HG03432 (cell line): ENCODE data around the gene PVR.
A peak's percentile ranks its signal among the peaks of the same experiment; 100 is the strongest.
"Not testable (repeated sequence)": the region's sequence is repeated elsewhere in the genome, so short reads cannot be mapped to it uniquely, and the experiment has no call there.

ENCODE experiments used
- ATAC-seq: cut with Tn5 transposase; IDR thresholded peaks from one replicate; pipeline ENCODE4 v1.9.1; 2021; ENCODE audit warnings: mild to moderate bottlenecking, moderate library complexity; ENCODE audit not compliant: unreplicated experiment

Gene PVR

DNA sequence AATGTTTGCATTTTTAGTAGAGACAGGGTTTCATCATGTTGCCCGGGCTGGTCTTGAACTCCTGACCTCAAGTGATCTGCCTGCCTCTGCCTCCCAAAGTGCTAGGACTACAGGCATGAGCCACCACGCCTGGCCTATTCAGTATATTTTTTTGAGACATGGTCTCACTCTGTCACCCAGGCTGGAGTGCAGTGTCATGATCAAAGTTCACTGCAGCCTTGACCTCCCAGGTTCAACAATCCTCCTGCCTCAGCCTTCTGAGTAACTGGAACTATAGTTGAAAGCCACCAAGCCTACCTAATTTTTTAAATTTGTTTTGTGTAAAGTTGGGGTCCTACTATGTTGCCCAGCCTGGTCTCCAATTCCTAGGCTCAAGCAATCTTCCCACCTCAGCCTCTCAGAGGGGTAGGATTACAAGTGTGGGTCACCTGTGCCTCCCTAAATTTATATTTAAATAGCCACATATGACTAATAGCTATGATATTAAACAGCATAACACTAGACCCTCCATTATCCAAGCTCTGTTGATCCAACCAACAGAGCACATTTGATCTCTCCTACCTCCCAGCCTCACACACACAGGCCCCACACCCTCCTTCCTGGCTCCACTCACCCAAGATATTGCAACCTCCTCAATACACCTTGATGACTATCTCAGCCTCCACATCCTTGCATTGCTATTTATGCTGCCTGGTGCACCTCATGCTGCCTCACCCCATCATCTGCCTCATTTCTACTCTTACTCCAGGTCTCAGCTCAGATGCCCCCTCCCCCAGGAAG lies 25.5 kb downstream of the PVR start:
- no peak for ATAC-seq

GRCh38 chr19:44670027-44670426 lies 26.3 kb downstream of the PVR start:
- not testable (repeated sequence) for ATAC-seq

DNA sequence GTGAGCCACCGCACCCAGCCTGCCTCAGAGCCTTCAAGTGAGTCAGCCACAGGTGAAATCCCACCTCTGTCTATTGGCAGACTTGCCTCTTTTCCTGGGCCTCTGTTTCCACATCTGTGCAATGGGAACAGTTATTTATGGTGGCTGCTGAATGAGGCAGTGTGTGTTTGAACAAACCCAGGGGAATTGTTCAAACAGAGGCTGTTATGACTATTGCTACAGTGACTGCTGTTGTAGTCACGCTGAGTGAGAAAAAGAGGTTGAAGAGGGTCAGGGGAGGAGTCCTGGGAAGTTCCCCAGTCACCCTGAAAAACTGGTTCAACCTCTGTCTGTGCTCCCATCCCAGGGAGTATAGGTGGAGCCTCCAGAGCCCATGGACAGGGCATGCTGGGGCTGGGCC lies 27.7 kb downstream of the PVR start, which contains the start of gene CEACAM19:
TSS of gene CEACAM19 (plus strand) at position 83 of the 400 bp plus-strand sequence. CDS start 450 bp downstream, outside the sequence.
- no peak for ATAC-seq

DNA sequence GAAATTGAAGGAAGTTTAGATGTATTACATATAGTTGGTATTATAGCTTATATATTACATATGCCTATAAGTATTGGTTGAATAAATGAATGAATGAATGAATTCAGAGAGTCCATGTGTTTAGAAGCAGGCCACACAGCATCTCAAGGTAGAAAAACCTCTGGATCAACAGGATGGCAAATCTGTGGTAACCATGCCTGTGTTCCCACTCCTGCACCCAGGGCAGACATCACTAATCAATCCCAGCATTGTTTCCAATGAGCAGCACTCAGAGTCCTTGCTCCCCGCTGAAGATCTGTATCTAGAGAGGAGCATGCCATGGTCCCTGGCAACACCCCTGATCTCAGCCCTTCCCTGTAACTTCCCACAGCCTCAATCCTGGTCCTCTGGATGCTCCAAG lies 28.5 kb downstream of the PVR start:
- ATAC-seq, result no peak

- ATAC-seq, result no peak
Measured at GRCh38 chr19:44673510-44673909, 29.8 kb downstream of the PVR start.

DNA sequence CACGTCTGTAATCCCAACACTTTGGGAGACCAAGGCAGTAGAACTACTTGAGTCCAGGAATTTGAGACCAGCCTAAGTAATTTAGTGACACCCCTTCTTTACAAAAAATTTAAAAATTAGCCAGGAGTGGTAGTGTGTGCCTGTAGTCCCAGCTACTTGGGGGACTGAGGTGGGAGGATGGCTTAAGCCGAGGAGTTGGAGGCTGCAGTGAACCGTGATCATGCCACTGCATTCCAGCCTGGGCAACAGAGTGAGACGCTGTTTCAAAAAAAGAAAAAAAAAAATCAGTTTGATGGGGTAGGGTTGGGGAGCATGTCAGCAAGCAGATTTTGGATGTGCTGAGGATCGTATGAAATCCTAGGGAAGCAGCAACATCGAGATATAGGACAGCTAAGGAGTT lies 31.8 kb downstream of the PVR start:
- ATAC-seq, result no peak

DNA sequence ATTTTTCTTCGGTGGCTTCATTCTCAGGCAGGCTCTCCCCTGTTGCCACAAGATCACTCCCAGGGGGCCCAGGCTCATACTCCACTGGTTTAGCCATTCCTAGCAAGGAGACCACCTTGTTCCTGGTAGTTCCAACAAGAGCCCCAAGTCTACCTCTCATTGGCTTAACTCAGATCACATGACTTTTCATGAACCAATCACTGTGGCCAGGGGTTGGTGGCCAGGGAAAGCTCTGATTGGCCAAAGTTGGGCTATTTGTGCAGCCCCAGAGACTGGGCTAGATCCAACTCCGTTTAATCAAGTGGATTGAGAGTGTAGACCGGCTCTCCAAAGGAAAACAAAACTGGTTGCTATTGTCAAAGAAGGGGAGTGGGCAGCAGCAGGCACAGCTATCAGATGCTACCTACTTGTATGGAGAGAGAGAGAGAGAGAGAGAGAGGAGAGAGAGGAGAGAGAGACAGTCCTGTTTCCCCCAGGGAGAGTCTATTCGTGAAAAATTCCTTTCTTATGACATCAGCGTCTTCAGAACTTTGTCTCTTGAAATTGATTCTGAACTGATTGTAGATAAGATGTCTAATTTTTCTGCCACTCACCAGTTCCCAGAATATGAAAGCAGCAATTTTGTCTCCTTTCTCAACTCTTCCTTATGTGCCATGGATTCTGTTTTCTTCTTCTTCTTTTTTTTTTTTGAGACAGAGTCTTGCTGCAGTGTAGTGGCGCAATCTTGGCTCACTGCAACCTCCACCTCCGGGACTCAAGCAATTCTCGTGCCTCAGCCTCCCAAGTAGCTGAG lies 33.5 kb downstream of the PVR start:
- ATAC-seq, result no peak

- ATAC-seq, result no peak
Measured at GRCh38 chr19:44680536-44680935, 36.8 kb downstream of the PVR start.

- ATAC-seq, result no peak
Measured at GRCh38 chr19:44681992-44682790, 38.5 kb downstream of the PVR start.

DNA sequence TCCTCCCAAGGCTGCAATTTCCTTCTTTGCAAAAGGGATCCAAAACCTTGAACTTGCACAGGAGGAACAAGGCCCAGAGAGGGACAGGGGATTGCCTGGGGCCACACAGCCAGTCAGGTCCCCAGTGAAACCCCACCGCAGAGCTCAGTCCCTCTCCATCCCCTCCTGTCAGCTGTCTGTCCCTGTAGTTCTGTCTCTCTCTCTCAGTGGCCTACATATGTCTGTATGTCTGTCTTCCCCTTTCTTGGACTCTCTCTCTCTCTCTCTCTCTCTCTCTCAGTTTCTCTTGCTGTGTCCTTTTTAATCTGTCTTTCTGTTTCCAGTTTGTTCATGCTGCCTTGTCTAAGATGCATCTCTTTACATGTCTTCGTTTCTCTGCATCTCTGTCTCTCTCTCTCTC lies 39.1 kb downstream of the PVR start:
- ATAC-seq, result no peak

DNA sequence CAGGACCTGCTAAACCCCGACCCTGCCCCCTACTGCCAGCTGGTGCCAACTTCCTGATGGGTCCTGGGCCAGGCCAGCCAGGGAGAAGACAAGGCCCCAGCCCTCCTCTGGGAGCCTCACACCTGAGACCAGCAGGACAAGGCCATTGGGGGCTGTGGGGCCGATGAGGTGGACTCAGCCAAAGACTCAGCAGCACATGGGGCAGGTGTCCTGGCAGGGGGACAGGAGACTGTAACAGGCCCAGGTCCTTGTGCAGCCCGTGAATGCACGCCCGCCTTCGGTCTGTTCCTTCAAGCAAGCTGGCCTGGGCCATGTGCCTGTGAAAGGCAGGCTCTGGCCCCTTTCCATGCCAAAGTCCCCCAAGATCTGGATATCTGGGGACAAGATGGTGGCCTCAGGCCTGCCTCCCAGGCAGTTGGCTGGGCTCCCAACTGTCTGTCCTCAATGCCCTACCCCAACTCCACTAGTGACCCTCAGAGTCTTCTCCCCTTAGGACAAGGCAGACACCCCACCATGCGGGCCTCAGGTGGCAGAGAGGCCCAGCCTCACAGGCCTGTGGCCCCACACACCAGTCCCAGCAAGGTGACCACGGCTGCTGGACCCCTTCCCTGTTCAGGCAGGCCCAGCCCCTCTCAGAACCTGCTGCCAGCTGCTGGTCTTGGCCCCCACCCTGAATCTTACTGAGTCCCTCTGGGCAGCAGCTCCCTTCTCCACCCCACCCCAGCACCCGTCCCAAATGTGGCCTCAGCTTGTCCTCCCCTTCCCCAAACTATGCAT lies 39.9 kb downstream of the PVR start:
- ATAC-seq, result no peak

DNA sequence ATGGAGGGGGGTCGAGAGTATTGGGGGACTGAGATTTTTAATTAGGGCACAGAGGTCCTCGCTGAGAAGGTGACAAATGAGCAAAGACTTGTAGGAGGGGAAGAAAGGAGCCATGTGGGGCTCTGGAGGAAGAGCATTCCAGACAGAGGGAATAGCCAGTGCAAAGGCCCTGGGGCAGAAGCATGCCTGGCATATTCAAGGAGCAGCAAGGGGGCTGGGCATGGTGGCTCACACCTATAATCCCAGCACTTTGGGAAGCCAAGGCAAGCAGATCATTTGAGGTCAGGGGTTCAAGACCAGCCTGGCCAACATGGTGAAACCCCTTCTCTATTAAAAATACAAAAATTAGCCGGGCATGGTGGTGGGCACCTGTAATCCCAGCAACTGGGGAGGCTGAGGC lies 40.7 kb downstream of the PVR start:
- not testable (repeated sequence) for ATAC-seq

DNA sequence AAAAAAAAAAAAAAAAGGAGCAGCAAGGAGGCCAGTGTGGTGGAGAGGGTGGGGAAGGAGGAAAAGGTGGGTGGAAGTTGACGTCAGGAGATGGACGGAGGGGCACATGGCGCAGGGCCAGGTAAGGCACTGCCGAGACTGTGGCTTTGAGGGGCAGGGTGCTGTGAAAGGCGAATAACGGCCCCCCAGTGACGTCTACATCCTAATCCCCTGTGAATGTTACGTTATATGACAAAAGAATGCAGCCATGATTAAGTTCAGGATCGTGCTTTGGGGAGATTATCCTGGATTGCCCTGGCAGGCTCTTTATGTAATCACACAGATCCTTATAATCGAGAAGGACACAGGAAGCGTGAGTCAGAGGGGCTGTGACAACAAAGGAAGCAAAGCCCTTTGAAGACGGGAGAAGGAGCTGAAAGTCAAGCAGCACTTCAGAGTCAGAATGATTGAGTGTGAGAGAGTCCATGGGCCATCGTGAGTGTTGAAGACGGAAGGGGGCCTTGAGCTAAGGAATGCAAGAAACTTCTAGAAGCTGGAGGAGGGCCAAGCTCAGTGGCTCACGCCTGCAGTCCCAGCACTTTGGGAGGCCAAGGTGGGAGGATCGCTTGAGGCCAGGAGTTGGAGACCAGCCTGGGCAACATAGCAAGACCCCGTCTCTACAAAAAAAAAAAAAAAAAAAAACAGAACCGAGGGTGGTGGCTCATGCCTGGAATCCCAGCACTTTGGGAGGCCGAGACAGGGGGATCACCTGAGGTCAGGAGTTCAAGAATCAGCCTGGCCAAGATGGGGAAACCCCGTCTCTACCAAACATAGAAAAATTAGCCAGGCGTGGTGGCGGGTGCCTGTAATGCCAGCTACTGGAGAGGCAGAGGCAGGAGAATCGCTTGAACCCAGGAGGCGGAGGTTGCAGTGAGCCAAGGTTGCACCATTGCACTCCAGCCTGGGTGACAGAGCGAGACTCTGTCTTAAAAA lies 41.5 kb downstream of the PVR start:
- ATAC-seq, result no peak

- no peak for ATAC-seq
Measured at GRCh38 chr19:44685877-44686276, 42.2 kb downstream of the PVR start.

GRCh38 chr19:44686896-44687295 lies 43.2 kb downstream of the PVR start:
- ATAC-seq, result no peak

DNA sequence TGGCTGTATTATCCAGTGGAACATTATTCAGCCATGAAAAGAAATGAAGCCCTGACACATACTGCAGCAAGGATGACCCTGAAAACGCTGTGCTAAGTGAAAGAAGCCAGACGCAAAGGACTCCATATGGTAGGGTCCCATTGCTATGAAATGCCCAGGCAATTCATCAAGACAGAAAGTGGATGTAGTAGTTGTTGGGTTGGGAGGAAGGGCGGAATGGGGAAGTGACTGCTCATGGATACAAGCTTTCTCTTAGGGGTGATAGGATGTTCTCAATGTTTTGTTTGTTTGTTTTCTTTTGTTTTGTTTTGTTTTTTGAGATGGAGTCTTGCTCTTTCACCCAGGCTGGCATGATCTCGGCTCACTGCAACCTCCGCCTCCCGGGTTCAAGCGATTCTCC lies 44.2 kb downstream of the PVR start:
- no peak for ATAC-seq

- no peak for ATAC-seq
Measured at GRCh38 chr19:44689290-44690130, 45.8 kb downstream of the PVR start.

DNA sequence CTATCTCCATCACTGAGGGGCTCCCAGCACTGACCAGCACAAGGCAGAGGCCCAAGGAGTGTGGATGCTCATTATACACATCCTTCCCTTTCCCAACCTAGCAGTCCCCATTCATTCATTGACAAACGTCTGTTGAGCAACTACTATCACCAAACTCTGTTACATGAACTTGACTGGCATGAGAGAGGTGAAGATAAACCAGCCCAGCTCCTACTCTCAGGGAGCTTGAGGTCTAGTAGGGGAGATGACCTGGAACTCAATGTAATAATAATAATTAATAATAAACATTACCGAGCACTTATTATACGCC lies 46.4 kb downstream of the PVR start:
- ATAC-seq, result no peak

GRCh38 chr19:44692379-44692721 lies 48.6 kb downstream of the PVR start:
- ATAC-seq, result peak; percentile 18
